HAP-1 (cell line): ENCODE results near the gene CCNL1.
"Not testable (repeated sequence)": the region's sequence is repeated elsewhere in the genome, so short reads cannot be mapped to it uniquely, and the experiment has no call there.

Source experiments
- DNase-seq, 2 experiments: peaks; one replicate each; pipeline ENCODE4 v3.0.0-alpha.2; 2016 to 2020; ENCODE audit warnings: low spot score in 2 of 2
- H3K27me3 ChIP-seq: fragments of 250-450 bp; sonication (Bioruptor Pico); 2 replicates; pipeline ENCODE4 v1.5.1; 2020; ENCODE audit warnings: low read depth, mild to moderate bottlenecking, moderate library complexity
- H3K36me3 ChIP-seq: fragments of 250-450 bp; sonication (Bioruptor Pico); replicated peaks from 2 replicates; pipeline ENCODE4 v1.5.1; 2020; ENCODE audit warnings: mild to moderate bottlenecking
- H3K4me1 ChIP-seq: fragments of 250-450 bp; sonication (Bioruptor Pico); 2 replicates; pipeline ENCODE4 v1.5.1; 2020; ENCODE audit warnings: mild to moderate bottlenecking
- H3K4me3 ChIP-seq: fragments of 250-450 bp; sonication (Bioruptor Pico); 2 replicates; pipeline ENCODE4 v1.5.1; 2020; ENCODE audit warnings: mild to moderate bottlenecking, moderate library complexity
- H3K9me3 ChIP-seq: fragments of 250-450 bp; sonication (Bioruptor Pico); 2 replicates; pipeline ENCODE4 v1.5.1; 2020; ENCODE audit warnings: mild to moderate bottlenecking, moderate library complexity
- in situ Hi-C: fragments of 300-500 bp; cut with MboI; formaldehyde crosslinking; loops from 3 replicates; pipeline ENCODE4 v1.14.3; 2020; ENCODE audit warnings: low sequenced_read_pairs, inconsistent platforms, mixed read lengths

Gene CCNL1

DNA sequence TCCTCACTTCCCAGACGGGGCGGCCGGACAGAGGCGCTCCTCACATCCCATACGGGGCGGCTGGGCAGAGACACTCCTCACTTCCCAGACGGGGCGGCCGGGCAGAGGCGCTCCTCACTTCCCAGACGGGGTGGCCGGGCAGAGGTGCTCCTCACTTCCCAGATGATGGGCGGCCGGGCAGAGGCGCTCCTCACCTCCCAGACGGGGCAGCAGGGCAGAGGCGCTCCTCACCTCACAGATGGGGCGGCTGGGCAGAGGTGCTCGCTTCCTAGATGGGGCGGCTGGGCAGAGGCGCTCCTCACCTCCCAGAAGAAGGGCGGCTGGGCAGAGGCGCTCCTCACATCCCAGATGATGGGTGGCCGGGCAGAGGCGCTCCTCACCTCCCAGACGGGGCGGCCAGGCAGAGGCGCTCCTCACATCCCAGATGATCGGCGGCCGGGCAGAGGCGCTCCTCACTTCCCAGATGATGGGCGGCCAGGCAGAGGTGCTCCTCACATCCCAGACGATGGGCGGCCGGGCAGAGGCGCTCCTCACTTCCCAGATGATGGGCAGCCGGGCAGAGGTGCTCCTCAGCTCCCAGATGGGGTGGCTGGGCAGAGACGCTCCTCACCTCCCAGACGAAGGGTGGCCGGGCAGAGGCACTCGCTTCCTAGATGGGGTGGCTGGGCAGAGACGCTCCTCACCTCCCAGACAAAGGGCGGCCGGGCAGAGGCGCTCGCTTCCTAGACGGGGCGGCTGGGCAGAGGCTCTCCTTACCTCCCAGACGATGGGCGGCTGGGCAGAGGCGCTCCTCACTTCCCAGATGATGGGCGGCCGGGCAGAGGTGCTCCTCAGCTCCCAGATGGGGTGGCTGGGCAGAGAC is 18.8 kb upstream of the CCNL1 start:
- H3K27me3 ChIP-seq, H3K4me3 ChIP-seq, H3K9me3 ChIP-seq, H3K36me3 ChIP-seq, in situ Hi-C loops, DNase-seq: not testable (repeated sequence)
- H3K4me1 ChIP-seq = peaks cover 15% of the 10 kb centered on the region

DNA sequence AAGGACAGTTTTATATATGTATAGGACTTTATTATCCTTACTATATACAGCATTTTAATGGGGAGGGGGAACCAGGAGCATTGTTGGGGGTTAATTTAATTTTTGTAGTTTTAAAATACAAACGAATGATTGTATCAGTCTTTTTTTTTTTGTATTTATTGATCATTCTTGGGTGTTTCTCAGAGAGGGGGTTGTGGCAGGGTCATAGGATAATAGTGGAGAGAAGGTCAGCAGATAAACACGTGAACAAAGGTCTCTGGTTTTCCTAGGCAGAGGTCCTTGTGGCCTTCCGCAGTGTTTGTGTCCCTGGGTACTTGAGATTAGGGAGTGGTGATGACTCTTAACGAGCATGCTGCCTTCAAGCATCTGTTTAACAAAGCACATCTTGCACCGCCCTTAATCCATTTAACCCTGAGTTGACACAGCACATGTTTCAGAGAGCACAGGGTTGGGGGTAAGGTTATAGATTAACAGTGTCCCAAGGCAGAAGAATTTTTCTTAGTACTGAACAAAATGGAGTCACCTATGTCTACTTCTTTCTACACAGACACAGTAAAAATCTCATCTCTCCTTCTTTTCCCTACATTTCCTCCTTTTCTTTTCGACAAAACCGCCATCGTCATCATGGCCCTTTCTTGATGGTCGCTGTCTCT is 18.0 kb upstream of the CCNL1 start:
- H3K36me3 ChIP-seq, DNase-seq, H3K4me3 ChIP-seq, H3K9me3 ChIP-seq, H3K27me3 ChIP-seq, in situ Hi-C loops: not testable (repeated sequence)
- peaks cover 15% of the 10 kb centered on the region for H3K4me1 ChIP-seq

DNA sequence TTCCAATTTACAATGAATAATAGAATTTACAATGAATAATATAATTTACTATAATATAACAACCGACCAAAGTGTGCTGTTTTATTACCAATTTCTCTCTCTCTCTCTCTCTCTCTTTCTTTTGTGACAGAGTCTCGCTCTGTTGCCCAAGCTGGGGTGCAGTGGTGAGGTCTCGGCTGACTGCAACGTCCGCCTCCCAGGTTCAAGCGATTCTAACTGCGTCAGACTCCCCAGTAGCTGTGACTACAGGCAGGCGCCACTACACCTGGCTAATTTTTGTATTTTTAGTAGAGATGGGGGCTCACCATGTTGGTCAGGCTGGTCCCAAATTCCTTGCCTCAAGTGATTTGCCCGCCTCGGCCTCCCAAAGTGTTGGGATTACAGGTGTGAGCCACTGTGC is 17.0 kb upstream of the CCNL1 start:
- Histone ChIP-seq H3K27me3 (0 out of 2 replicates have a peak, but pooled peaks cover 2% of the 10 kb centered on the region), H3K36me3 (peaks cover 4% of the 10 kb centered on the region), H3K4me1 (peaks cover 15% of the 10 kb centered on the region), H3K4me3 (no peak overlapping the region), H3K9me3 (peaks cover 3% of the 10 kb centered on the region; the same call in 1 of the 2 replicates)
- DNase-seq = no peak
- in situ Hi-C loops = no loop called here

DNA sequence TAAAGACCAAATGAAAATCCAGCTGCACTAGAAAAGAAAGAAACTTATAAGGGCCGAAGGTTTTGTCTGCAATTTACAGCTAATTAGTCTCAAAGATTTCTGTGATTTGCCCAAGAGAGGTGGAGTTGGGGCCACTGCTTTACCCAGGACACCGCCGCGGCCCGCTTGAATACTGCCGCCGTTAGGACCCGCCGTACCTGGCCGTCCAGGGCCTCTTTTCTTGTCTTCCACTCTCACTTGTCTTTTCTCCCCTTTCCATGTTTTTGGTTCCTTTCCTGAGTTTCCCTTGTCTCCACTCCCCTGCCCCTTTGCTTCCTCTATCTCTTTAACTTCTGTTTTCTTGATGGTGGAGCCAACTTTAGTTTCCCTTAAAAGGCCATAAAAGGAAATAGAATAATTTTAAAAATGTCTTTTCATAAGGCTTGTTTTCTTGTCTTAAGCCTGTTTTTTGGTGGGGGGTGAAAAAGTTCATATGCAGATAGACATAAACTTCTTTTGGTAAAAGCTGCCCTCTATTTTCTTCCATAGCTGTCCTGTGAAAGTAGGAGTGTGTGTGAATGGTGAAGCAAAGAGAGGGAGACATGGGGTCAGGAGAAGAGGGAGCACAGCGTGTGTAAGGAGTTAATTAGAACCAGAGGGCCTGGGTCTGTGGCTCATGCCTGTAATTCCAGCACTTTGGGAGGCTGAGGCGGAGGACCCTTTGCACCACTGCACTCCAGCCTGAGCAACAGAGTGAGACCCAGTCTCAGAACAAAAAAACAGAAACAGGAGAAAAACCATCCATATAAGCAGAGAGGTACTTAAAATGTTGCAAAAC is 16.0 kb upstream of the CCNL1 start:
- in situ Hi-C loops = no loop called here
- Histone ChIP-seq H3K9me3 (peaks cover 3% of the 10 kb centered on the region; the same call in 1 of the 2 replicates), H3K36me3 (peaks cover 4% of the 10 kb centered on the region), H3K4me3 (peak overlapping the region; percentile 79), H3K27me3 (0 out of 2 replicates have a peak, but pooled peaks cover 2% of the 10 kb centered on the region), H3K4me1 (peaks cover 15% of the 10 kb centered on the region)
- DNase-seq = peak in 1 of 2 experiments; percentile 43

DNA sequence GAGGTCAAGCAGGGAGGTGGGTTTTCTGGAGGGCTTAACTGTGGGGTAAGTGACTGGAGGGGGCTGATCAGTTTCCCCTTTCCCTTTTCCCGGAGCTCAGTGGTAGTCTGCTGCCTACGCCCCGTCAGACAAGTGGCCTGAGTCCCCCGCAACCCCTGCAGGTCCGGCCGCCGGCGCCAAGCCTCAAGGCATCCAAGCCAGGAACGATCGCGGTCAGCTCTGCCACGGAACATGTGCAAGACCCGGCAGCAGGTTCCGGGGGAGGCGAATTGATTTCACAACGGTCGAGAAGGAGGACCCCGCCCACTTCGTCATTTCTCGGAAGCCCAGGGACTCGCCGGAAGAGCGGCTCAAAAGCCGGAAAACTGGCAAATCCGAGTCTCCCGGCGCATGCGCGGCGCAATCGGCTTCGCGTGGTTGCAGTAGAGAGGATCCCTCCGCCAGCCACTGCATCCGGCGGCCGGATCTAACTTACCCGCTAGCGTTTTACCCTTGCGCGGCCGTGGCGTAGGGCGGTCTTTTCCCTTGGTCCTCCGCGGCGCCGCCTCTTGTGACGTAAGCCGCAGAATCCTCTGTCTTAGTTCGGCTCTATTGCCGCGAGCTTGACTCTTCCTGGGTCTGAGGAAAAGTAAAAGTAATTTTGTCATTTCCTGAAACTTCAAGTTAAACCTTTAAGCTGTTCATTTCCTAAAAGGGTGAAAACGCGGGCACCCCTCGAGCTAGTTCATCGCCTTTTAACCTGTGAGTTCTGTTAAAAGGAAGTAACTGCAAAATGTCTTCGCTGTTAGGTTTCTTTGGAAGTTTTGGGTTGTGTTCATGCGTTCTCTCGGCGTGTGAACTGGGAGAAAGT is 14.9 kb upstream of the CCNL1 start:
- peak overlapping the region; percentile 79 for H3K4me3 ChIP-seq
- peaks cover 15% of the 10 kb centered on the region for H3K4me1 ChIP-seq
- H3K9me3 ChIP-seq = peaks cover 3% of the 10 kb centered on the region; the same call in 1 of the 2 replicates
- DNase-seq = peak; percentile 98 to 99
- in situ Hi-C loops = no loop called here
- peaks cover 4% of the 10 kb centered on the region for H3K36me3 ChIP-seq
- H3K27me3 ChIP-seq = 0 out of 2 replicates have a peak, but pooled peaks cover 2% of the 10 kb centered on the region

DNA sequence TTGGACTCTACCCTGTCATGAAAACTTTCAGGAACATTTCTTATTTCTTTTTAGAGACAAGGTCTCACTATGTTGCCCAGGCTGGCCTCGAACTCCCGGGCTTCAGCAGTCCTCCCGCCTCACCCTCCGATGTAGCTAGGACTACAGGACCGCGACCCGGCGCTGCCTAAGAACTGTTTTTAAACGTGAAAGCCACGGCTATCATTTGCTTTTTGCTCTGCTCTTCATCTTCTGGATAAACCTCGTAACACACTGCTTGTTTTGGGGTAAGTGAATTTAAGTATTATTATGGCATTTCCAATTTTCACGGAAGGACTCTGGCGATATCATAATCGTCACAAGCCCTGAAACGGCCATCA is 14.3 kb upstream of the CCNL1 start:
- H3K27me3 ChIP-seq = 0 out of 2 replicates have a peak, but pooled peaks cover 2% of the 10 kb centered on the region
- H3K36me3 ChIP-seq = peaks cover 4% of the 10 kb centered on the region
- H3K4me1 ChIP-seq = peaks cover 15% of the 10 kb centered on the region
- no peak for DNase-seq
- peak overlapping the region; percentile 79 for H3K4me3 ChIP-seq
- in situ Hi-C loops = no loop called here
- peaks cover 3% of the 10 kb centered on the region; the same call in 1 of the 2 replicates for H3K9me3 ChIP-seq

DNA sequence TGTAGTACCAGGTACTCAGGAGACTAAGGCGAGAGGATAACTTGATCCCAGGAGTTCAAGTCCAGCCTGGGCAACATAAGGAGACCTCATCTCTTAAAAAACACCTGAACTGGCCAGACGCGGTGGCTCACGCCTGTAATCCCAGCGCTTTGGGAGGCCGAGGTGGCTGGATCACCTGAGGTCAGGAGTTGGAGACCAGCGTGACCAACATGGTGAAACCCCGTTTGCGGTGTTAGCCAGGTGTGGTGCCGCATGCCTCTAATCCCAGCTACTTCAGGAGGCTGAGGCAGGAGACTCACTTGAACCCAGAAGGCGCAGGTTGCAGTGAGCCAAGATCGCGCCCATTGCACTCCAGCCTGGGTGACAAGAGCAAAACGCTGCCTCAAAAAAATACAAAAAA is 13.4 kb upstream of the CCNL1 start:
- DNase-seq, H3K4me3 ChIP-seq, H3K9me3 ChIP-seq, H3K36me3 ChIP-seq, H3K27me3 ChIP-seq, in situ Hi-C loops: not testable (repeated sequence)
- H3K4me1 ChIP-seq = peaks cover 15% of the 10 kb centered on the region

DNA sequence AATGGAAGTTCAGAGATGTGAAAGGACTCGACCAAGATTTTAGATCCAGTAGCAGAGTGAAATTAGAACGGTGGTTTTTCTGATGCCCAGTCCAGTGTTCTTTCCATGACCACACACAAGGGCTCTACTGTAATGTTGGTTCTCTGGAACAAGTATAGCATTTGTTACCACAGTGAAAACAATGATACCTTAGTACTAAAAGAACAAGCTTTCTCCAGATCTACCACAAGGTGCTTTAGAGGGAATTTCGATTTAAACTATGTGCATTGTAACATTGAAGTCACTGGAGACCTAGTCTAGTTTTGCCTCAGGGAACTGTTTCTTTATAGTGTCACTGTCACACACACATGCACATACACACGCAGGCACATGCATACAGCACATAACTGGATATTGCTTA is 12.8 kb upstream of the CCNL1 start:
- Histone ChIP-seq H3K9me3 (peaks cover 3% of the 10 kb centered on the region; the same call in 1 of the 2 replicates), H3K36me3 (peaks cover 4% of the 10 kb centered on the region), H3K4me3 (no peak overlapping the region), H3K27me3 (0 out of 2 replicates have a peak, but pooled peaks cover 2% of the 10 kb centered on the region), H3K4me1 (peaks cover 15% of the 10 kb centered on the region)
- in situ Hi-C loops = no loop called here
- DNase-seq = no peak

DNA sequence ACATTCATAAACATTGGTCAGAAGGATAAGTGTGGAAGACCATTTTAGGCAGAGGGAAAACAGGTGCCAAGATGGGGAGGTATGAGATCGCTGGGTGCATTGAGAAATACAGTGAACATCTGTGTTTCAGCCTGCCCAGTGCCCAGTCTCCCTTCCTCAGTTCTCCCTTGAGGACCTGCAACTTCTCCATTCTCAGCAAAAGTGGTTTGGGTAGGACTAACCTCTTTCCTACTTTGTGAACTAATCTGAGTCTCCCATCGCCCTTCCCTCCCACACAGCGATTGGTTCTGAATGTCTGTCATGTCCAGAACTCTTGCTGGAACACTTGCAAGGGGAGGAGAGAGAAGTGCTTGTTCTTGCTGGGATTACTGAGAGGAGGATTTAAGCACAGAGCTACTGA is 10.9 kb upstream of the CCNL1 start:
- Histone ChIP-seq H3K9me3 (peaks cover 3% of the 10 kb centered on the region; the same call in 1 of the 2 replicates), H3K27me3 (0 out of 2 replicates have a peak, but pooled peaks cover 2% of the 10 kb centered on the region), H3K4me3 (no peak overlapping the region), H3K4me1 (peaks cover 7% of the 10 kb centered on the region), H3K36me3 (peaks cover 4% of the 10 kb centered on the region; the same call in 1 of the 2 replicates)
- in situ Hi-C loops = no loop called here
- no peak for DNase-seq

DNA sequence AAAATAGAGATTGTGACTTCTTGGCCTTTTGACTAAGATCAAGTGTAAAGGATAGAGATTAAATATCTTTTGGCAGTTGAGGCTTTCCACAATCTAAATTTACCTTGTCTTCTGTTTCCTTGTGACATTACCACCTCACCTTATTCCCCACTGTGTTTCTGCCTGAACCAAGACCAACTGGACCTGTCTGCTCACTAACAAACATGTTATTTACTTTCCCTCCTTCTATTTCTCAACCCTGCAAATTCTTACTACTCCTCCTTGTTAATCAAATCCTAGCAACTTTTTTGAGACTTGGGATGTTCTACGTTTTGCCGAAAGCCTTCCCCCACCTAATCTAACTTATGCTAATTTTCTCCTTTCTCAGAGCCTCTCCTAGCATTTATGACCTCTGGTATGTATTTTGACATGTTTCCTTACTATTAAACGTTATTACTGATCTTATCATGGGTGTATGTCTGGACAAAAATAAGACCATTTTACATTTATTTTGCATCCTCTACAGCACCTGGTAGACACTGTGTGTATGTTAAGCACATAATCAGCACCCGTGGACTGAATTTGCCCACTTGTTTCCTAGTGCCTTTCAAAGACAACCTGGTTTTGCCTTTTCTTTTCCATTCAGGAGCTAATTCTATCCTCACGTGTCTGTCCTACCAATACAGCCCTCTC is 7.6 kb upstream of the CCNL1 start:
- no peak for DNase-seq
- no peaks in the 10 kb centered on the region for H3K4me1 ChIP-seq
- H3K4me3 ChIP-seq = no peak overlapping the region
- no peaks in the 10 kb centered on the region for H3K36me3 ChIP-seq
- in situ Hi-C loops = no loop called here
- H3K9me3 ChIP-seq = no peaks in the 10 kb centered on the region
- no peaks in the 10 kb centered on the region for H3K27me3 ChIP-seq

DNA sequence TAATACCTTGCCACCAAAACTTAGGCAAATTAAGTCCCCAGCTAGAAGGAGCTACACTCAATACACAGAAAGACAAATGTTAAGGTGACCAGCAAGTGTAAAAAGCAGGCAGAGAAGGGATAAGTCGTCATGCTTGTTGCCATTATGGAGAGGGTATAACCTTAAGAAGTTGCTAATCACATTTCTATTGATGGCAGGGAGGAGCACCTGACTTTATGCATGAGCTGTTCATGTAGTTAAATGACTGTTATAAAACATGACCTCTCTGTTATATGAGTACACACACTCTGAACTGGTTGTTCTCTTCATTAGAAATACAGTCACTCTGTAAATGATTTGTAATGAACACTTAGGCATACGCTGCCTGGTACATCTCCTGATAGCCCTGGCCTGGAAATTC is 6.6 kb upstream of the CCNL1 start:
- Histone ChIP-seq H3K9me3 (no peaks in the 10 kb centered on the region), H3K4me3 (no peak overlapping the region), H3K4me1 (no peaks in the 10 kb centered on the region), H3K27me3 (no peaks in the 10 kb centered on the region), H3K36me3 (no peaks in the 10 kb centered on the region)
- in situ Hi-C loops = no loop called here
- no peak for DNase-seq

DNA sequence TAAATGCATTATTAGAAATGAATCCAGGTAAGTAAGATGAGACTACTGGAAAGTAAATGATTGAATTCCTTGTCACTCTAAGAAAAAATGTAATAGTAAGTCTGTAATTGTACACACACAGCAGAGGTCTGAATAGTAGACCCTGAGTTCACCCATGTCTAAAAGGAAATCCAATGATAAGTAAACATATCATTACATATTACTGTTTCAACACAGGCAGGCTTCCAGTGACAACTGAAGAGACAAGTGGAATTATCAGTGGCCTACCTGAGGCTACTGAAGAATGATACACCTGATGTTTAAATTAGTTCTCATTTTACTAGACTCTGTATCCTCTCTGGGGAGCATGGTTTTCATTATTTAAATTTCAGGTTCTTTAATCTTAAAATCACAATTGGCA is 6.2 kb upstream of the CCNL1 start:
- Histone ChIP-seq H3K9me3 (no peaks in the 10 kb centered on the region), H3K36me3 (no peaks in the 10 kb centered on the region), H3K4me1 (peaks cover 2% of the 10 kb centered on the region), H3K4me3 (no peak overlapping the region), H3K27me3 (no peaks in the 10 kb centered on the region)
- DNase-seq = no peak
- in situ Hi-C loops = no loop called here
